H9 (cell line): Measurements from ENCODE around the gene BNIP5. TPM values are rescaled to one million over a fixed set of nuclear protein-coding genes. Genes with fewer than 3 reads are reported as not detected.

Experiments used
- DNase-seq: peaks from one replicate; pipeline ENCODE4 v3.0.0-alpha.2; 2017
- H2AFZ ChIP-seq: one replicate; pipeline ENCODE4 v1.6.1; 2013; ENCODE audit warnings: mild to moderate bottlenecking, low read length, control low read depth, moderate library complexity
- H2AK5ac ChIP-seq: 2 replicates; pipeline ENCODE4 v1.6.1; 2013; ENCODE audit warnings: low read length, control low read depth, mixed read lengths; ENCODE audit not compliant: insufficient read length
- H2BK120ac ChIP-seq: one replicate; pipeline ENCODE4 v1.6.1; 2013; ENCODE audit warnings: low read depth, mild to moderate bottlenecking, low read length, control low read depth, inconsistent platforms; ENCODE audit not compliant: poor library complexity, severe bottlenecking
- H2BK12ac ChIP-seq: 2 replicates; pipeline ENCODE4 v1.6.1; 2013; ENCODE audit warnings: low read length, control low read depth, mixed read lengths, low read depth; ENCODE audit not compliant: insufficient read length
- H2BK15ac ChIP-seq: 2 replicates; pipeline ENCODE4 v1.6.1; 2013; ENCODE audit warnings: low read depth, low read length, control low read depth
- H2BK20ac ChIP-seq: one replicate; pipeline ENCODE4 v1.6.1; 2013; ENCODE audit warnings: low read depth, mild to moderate bottlenecking, low read length, control low read depth, inconsistent platforms; ENCODE audit not compliant: poor library complexity, severe bottlenecking
- H2BK5ac ChIP-seq: 2 replicates; pipeline ENCODE4 v1.6.1; 2013; ENCODE audit warnings: low read length, control low read depth, mixed read lengths; ENCODE audit not compliant: insufficient read length
- H3K14ac ChIP-seq: 2 replicates; pipeline ENCODE4 v1.6.1; 2013; ENCODE audit warnings: low read length, control low read depth; ENCODE audit not compliant: insufficient read depth
- H3K18ac ChIP-seq: 2 replicates; pipeline ENCODE4 v1.6.1; 2013; ENCODE audit warnings: low read depth, mild to moderate bottlenecking, mixed read lengths, low read length, control low read depth; ENCODE audit not compliant: insufficient read length
- H3K23ac ChIP-seq: 2 replicates; pipeline ENCODE4 v1.6.1; 2013; ENCODE audit warnings: low read length, control low read depth, mixed read lengths, low read depth; ENCODE audit not compliant: insufficient read length
- H3K23me2 ChIP-seq: 2 replicates; pipeline ENCODE4 v1.6.1; 2013; ENCODE audit warnings: low read depth, mild to moderate bottlenecking, mixed read lengths, low read length, control low read depth; ENCODE audit not compliant: insufficient read length, poor library complexity, severe bottlenecking
- H3K27ac ChIP-seq: 2 replicates; pipeline ENCODE4 v1.5.1; 2013; ENCODE audit warnings: low read length, control low read depth, mixed read lengths, low read depth; ENCODE audit not compliant: insufficient read length
- H3K27me3 ChIP-seq: 2 replicates; pipeline ENCODE4 v1.6.1; 2013; ENCODE audit warnings: low read length, control low read depth, inconsistent platforms; ENCODE audit not compliant: insufficient read depth
- H3K4ac ChIP-seq: 2 replicates; pipeline ENCODE4 v1.6.1; 2013; ENCODE audit warnings: low read depth, mild to moderate bottlenecking, control low read depth, inconsistent platforms, low read length, moderate library complexity
- H3K4me1 ChIP-seq: 2 replicates; pipeline ENCODE4 v1.6.1; 2013; ENCODE audit warnings: low read length, control low read depth, inconsistent platforms; ENCODE audit not compliant: insufficient read depth
- H3K4me2 ChIP-seq: 2 replicates; pipeline ENCODE4 v1.6.1; 2013; ENCODE audit warnings: low read length, control low read depth, mixed read lengths; ENCODE audit not compliant: insufficient read length, insufficient read depth
- H3K56ac ChIP-seq: 2 replicates; pipeline ENCODE4 v1.6.1; 2013; ENCODE audit warnings: low read depth, mild to moderate bottlenecking, mixed read lengths, low read length, control low read depth; ENCODE audit not compliant: insufficient read length
- H3K79me1 ChIP-seq: 2 replicates; pipeline ENCODE4 v1.6.1; 2013; ENCODE audit warnings: low read depth, mild to moderate bottlenecking, moderate library complexity, low read length, control low read depth, inconsistent platforms; ENCODE audit not compliant: insufficient read depth, poor library complexity, severe bottlenecking
- H3K79me2 ChIP-seq: 2 replicates; pipeline ENCODE4 v1.6.1; 2013; ENCODE audit warnings: low read length, control low read depth, inconsistent platforms; ENCODE audit not compliant: insufficient read depth
- H3K9ac ChIP-seq: 2 replicates; pipeline ENCODE4 v1.6.1; 2013; ENCODE audit warnings: low read length, control low read depth, mixed read lengths; ENCODE audit not compliant: insufficient read length; ENCODE audit errors: extremely low read depth
- H3K9me3 ChIP-seq: one replicate; pipeline ENCODE4 v1.6.1; 2013; ENCODE audit warnings: low read depth, low read length, inconsistent platforms; ENCODE audit not compliant: control insufficient read depth
- H3T11ph ChIP-seq: one replicate; pipeline ENCODE4 v1.6.1; 2013; ENCODE audit warnings: mild to moderate bottlenecking, low read length, control low read depth, inconsistent platforms
- H4K20me1 ChIP-seq: one replicate; pipeline ENCODE4 v1.6.1; 2013; ENCODE audit not compliant: control insufficient read depth, insufficient read length, insufficient read depth
- H4K5ac ChIP-seq: 2 replicates; pipeline ENCODE4 v1.6.1; 2013; ENCODE audit warnings: low read depth, mild to moderate bottlenecking, mixed read lengths, low read length, control low read depth; ENCODE audit not compliant: insufficient read length
- H4K8ac ChIP-seq: replicated peaks from 2 replicates; pipeline ENCODE4 v1.6.1; 2013; ENCODE audit warnings: low read length, control low read depth, mixed read lengths, low read depth; ENCODE audit not compliant: insufficient read length
- H4K91ac ChIP-seq: 2 replicates; pipeline ENCODE4 v1.6.1; 2013; ENCODE audit warnings: low read depth, mild to moderate bottlenecking, moderate library complexity, mixed read lengths, low read length, control low read depth; ENCODE audit not compliant: insufficient read length
- H3K27ac Mint-ChIP-seq, 3 experiments: 2 replicates in 2 of 3; 3 replicates in 1 of 3; pipeline ENCODE4 v1.8.0; 2020 to 2021; ENCODE audit warnings: mixed read lengths in 3 of 3, mild to moderate bottlenecking in 1 of 3, moderate library complexity in 1 of 3
- H3K27me3 Mint-ChIP-seq: 2 replicates; pipeline ENCODE4 v1.8.0; 2021; ENCODE audit warnings: low read depth, mild to moderate bottlenecking, moderate library complexity, mixed read lengths
- H3K36me3 Mint-ChIP-seq, 3 experiments: 2 replicates in 2 of 3; 3 replicates in 1 of 3; pipeline ENCODE4 v1.8.0; 2020 to 2021; ENCODE audit warnings: low read depth in 3 of 3, mixed read lengths in 3 of 3; ENCODE audit not compliant: insufficient read depth in 1 of 3
- H3K4me1 Mint-ChIP-seq, 2 experiments: 2 replicates each; pipeline ENCODE4 v1.8.0; 2020; ENCODE audit warnings: mixed read lengths in 2 of 2
- H3K4me3 Mint-ChIP-seq, 2 experiments: 2 replicates in 1 of 2; 3 replicates in 1 of 2; pipeline ENCODE4 v1.8.0; 2020 to 2021; ENCODE audit warnings: mild to moderate bottlenecking in 2 of 2, mixed read lengths in 2 of 2, moderate library complexity in 1 of 2
- H3K9me3 Mint-ChIP-seq, 2 experiments: 2 replicates in 1 of 2; 3 replicates in 1 of 2; pipeline ENCODE4 v1.8.0; 2020; ENCODE audit warnings: mild to moderate bottlenecking in 2 of 2, mixed read lengths in 2 of 2, moderate library complexity in 1 of 2
- WGBS: extraction: QIAGEN DNeasy Blood & Tissue Kit; methylation state at CpG from one replicate; pipeline ENCODE4 v1.1.7; 2013; ENCODE audit warnings: missing lambda C conversion rate, low lambda C conversion rate, mixed read lengths; ENCODE audit not compliant: insufficient read length; ENCODE audit errors: extremely low coverage; 5-methylcytosine and 5-hydroxymethylcytosine counted together
- total RNA-seq: library from RNA; stranded (reverse); gene quantifications from 2 replicates; pipeline ENCODE4 v1.2.1, GENCODE V29; 2021
- TF ChIP-seq, protein P1 (sequence below): fragments of 200-600 bp; sonication (generic); conservative IDR thresholded peaks from 3 replicates; pipeline ENCODE4 v1.8.0; 2021; ENCODE audit warnings: antibody characterized with exemption, mild to moderate bottlenecking

Gene BNIP5
- total RNA-seq, 1 experiment from 2014 or later: not detected

DNA sequence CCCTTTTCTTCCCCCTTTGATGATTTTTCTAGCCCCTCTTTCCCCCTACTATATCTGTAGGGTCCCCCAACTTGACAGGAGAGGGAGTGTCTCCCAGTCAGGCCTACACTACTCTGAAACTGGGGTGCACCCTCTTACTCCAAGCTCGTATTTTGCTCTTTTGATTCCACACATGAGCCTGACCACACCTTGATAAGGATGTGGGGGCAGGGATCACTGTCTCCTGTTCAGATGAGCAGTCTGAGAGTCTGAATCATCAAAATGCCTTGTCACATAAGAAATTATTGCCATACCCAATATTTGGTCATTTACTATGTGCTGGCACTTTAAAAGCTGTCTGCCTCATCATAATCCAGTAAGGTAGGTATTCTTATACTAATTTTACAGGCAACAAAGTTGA lies 50.9 kb downstream of the BNIP5 start:
- Mint-ChIP-seq H3K9me3 (no peaks in the 10 kb centered on the region), H3K27me3 (peaks cover 42% of the 10 kb centered on the region), H3K4me3 (no peak overlapping the region), H3K27ac (no peak overlapping the region), H3K4me1 (peaks cover 8% of the 10 kb centered on the region in 2 experiments), H3K36me3 (no peaks in the 10 kb centered on the region)
- Histone ChIP-seq H3T11ph (no peak overlapping the region), H3K23ac (no peak overlapping the region), H4K5ac (no peak overlapping the region), H3K4ac (no peak overlapping the region), H4K20me1 (no peaks in the 10 kb centered on the region), H2AK5ac (no peak overlapping the region), H2BK20ac (no peak overlapping the region), H3K27ac (no peak overlapping the region), H3K27me3 (no peaks in the 10 kb centered on the region), H3K79me1 (no peaks in the 10 kb centered on the region), H2BK120ac (no peak overlapping the region), H4K8ac (no peak overlapping the region), H3K9me3 (no peaks in the 10 kb centered on the region), H2BK12ac (no peak overlapping the region), H2AFZ (no peak overlapping the region), H4K91ac (no peak overlapping the region), H3K4me1 (no peaks in the 10 kb centered on the region), H2BK15ac (no peak overlapping the region), H3K4me2 (no peak overlapping the region), H3K56ac (no peak overlapping the region), H3K79me2 (no peaks in the 10 kb centered on the region), H2BK5ac (no peak overlapping the region), H3K18ac (no peak overlapping the region), H3K23me2 (no peaks in the 10 kb centered on the region), H3K9ac (no peak overlapping the region), H3K14ac (no peak overlapping the region)
- no CpG with 5 or more reads among the region's 1 CpG for WGBS
- TF ChIP-seq, protein P1, sequence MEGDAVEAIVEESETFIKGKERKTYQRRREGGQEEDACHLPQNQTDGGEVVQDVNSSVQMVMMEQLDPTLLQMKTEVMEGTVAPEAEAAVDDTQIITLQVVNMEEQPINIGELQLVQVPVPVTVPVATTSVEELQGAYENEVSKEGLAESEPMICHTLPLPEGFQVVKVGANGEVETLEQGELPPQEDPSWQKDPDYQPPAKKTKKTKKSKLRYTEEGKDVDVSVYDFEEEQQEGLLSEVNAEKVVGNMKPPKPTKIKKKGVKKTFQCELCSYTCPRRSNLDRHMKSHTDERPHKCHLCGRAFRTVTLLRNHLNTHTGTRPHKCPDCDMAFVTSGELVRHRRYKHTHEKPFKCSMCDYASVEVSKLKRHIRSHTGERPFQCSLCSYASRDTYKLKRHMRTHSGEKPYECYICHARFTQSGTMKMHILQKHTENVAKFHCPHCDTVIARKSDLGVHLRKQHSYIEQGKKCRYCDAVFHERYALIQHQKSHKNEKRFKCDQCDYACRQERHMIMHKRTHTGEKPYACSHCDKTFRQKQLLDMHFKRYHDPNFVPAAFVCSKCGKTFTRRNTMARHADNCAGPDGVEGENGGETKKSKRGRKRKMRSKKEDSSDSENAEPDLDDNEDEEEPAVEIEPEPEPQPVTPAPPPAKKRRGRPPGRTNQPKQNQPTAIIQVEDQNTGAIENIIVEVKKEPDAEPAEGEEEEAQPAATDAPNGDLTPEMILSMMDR: no peak
- DNase-seq: no peak
